ENCODE data around the gene AXDND1. TPM values are rescaled to one million over a fixed set of nuclear protein-coding genes. Genes with fewer than 3 reads are reported as not detected.
"Not testable (repeated sequence)": the region's sequence is repeated elsewhere in the genome, so short reads cannot be mapped to it uniquely, and the experiment has no call there.

The AXDND1 gene
- total RNA-seq, 2 donors from 2014 or later: 0.43 to 0.44 TPM

DNA sequence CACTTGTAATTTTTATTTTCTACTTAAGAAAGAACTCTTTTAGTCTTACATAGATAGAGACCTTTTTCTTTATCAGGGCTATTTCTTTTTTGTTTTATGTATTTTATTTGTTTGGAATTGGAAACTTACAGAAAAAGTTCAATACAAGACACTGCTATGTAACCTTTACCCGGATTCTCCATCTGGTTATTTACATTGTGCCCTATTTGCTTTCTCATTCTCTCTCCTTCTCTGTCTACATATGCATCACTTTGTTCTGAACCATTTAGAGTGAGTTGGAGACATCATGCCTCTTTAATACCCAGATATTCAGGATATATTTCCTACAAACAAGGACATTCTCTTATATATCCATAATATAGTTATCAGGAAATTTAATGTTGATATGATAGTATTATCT is 18.3 kb downstream of the AXDND1 start:
- Mint-ChIP-seq H3K27ac (no peak overlapping the region), H3K27me3 (ENCODE audit: low read depth) (no peaks in the 10 kb centered on the region), H3K4me1 (ENCODE audit: low read depth) (no peaks in the 10 kb centered on the region), H3K36me3 (ENCODE audit: insufficient read depth in 2 of 2) (no peaks in the 10 kb centered on the region), H3K4me3 (no peak overlapping the region), H3K9me3 (no peaks in the 10 kb centered on the region)
- no peak for ATAC-seq (replicated peaks in 1 of 2)
- DNase-seq: no peak

GRCh38 chr1:179385510-179385909 is 19.7 kb downstream of the AXDND1 start:
- Mint-ChIP-seq H3K27ac (no peak overlapping the region), H3K4me1 (ENCODE audit: low read depth) (no peaks in the 10 kb centered on the region), H3K9me3 (no peaks in the 10 kb centered on the region), H3K27me3 (ENCODE audit: low read depth) (no peaks in the 10 kb centered on the region), H3K4me3 (no peak overlapping the region), H3K36me3 (ENCODE audit: insufficient read depth in 2 of 2) (no peaks in the 10 kb centered on the region)
- ATAC-seq (replicated peaks in 1 of 2) (no peak), DNase-seq (no peak)

DNA sequence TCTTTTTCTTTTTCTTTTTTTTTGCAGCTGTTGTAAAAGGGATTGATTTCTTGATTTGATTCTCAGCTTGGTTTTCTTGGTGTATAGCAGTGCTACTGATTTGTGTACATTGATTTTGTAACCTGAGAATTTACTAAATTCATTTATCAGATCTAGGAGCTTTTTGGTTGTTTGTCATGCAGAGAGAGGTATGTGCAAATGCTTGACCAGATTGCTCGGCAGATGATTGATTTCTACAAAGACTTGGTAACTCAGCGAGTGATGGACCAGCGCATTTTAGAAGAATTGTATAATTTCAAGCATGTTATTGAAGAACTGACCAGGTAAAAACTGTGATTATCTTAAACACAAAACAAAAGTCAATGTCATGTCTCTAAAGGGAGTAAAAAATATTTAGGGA is 27.9 kb downstream of the AXDND1 start:
- Mint-ChIP-seq H3K27me3 (ENCODE audit: low read depth) (no peaks in the 10 kb centered on the region), H3K27ac (no peak overlapping the region), H3K4me1 (ENCODE audit: low read depth) (no peaks in the 10 kb centered on the region), H3K4me3 (no peak overlapping the region), H3K9me3 (peaks cover 8 to 13% of the 10 kb centered on the region in 2 donors), H3K36me3 (ENCODE audit: insufficient read depth in 2 of 2) (peaks cover 8 to 9% of the 10 kb centered on the region in 2 donors)
- ATAC-seq (replicated peaks in 1 of 2): no peak
- no peak for DNase-seq

DNA sequence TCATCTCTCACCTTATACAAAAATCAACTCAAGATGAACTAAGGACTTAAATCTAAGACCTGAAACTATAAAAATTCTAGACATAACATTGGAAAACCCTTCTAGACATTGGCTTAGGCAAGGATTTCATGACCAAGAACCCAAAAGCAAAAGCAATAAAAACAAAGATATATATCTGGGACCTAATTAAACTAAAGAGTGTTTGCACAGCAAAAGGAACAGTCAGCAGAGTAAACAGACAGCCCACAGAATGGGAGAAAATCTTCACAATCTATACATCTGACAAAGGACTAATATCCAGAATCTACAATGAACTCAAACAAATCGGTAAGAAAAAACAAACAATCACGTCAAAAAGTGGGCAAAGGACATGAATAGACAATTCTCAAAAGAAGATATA is 33.6 kb downstream of the AXDND1 start:
- not testable (repeated sequence) for H3K36me3 Mint-ChIP-seq (ENCODE audit: insufficient read depth in 2 of 2); H3K27ac Mint-ChIP-seq; H3K27me3 Mint-ChIP-seq (ENCODE audit: low read depth); ATAC-seq (replicated peaks in 1 of 2); DNase-seq; H3K4me3 Mint-ChIP-seq; H3K4me1 Mint-ChIP-seq (ENCODE audit: low read depth); H3K9me3 Mint-ChIP-seq

- not testable (repeated sequence) for H3K27me3 Mint-ChIP-seq (ENCODE audit: low read depth); DNase-seq; ATAC-seq (replicated peaks in 1 of 2); H3K27ac Mint-ChIP-seq; H3K4me3 Mint-ChIP-seq; H3K9me3 Mint-ChIP-seq; H3K4me1 Mint-ChIP-seq (ENCODE audit: low read depth); H3K36me3 Mint-ChIP-seq (ENCODE audit: insufficient read depth in 2 of 2)
Measured at GRCh38 chr1:179417760-179418159, 52.0 kb downstream of the AXDND1 start.

DNA sequence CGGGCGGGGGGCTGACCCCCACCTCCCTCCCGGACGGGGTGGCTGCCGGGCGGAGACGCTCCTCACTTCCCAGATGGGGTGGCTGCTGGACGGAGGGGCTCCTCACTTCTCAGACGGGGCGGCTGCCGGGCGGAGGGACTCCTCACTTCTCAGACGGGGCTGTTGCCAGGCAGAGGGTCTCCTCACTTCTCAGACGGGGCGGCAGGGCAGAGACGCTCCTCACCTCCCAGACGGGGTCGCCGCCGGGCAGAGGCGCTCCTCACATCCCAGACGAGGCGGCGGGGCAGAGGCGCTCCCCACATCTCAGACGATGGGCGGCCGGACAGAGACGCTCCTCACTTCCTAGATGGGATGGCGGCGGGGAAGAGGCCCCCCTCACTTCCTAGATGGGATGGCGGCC is 52.9 kb downstream of the AXDND1 start:
- H3K27ac Mint-ChIP-seq; H3K36me3 Mint-ChIP-seq (ENCODE audit: insufficient read depth in 2 of 2); DNase-seq; H3K27me3 Mint-ChIP-seq (ENCODE audit: low read depth); H3K9me3 Mint-ChIP-seq; H3K4me1 Mint-ChIP-seq (ENCODE audit: low read depth); H3K4me3 Mint-ChIP-seq; ATAC-seq (replicated peaks in 1 of 2): not testable (repeated sequence)

DNA sequence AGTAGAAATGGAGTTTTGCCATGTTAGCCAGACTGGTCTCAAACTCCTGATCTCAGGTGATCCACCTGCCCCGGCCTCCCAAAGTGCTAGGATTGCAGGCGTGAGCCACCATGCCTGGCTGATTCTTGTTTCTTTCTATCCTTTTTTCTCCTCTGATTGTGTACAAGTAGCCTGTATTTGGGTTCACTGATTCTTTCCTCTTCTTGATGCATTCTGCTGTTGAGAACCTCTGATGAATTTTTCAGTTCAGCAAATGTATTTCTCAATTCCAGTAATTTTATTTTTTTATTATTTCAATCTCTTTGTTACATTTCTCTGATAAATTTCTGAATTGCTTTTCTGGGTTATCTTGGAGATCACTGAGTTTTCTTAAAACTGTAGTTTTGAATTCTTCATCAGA is 58.8 kb downstream of the AXDND1 start:
- ATAC-seq (replicated peaks in 1 of 2) (no peak), DNase-seq (no peak)
- Mint-ChIP-seq H3K27ac (no peak overlapping the region), H3K27me3 (ENCODE audit: low read depth) (no peaks in the 10 kb centered on the region), H3K4me3 (no peak overlapping the region), H3K4me1 (ENCODE audit: low read depth) (no peaks in the 10 kb centered on the region), H3K9me3 (peaks cover 5 to 10% of the 10 kb centered on the region in 2 donors), H3K36me3 (ENCODE audit: insufficient read depth in 2 of 2) (peaks cover 6 to 7% of the 10 kb centered on the region in 2 donors)

DNA sequence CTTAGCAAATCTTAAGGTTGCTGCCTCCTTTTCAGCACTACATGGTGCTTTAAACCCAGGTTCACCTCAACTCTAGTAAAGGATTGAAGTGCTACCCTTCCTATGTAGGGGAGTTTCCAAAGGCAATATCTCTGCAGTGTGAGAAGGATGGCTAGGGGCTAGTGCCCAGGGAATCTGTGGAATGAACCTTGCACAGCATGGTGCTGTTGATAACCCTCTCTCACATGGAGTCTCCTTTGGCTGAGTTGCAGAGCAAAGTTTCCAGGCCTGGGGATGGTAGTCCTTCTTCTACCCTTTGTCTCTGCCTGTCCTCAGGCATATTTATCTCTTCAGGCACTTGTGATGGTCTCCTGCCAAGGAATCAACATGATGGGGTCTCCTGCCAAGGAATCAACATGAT is 59.4 kb downstream of the AXDND1 start:
- H3K36me3 Mint-ChIP-seq (ENCODE audit: insufficient read depth in 2 of 2): peaks cover 6 to 7% of the 10 kb centered on the region in 2 donors
- peaks cover 5 to 10% of the 10 kb centered on the region in 2 donors for H3K9me3 Mint-ChIP-seq
- DNase-seq (no peak), ATAC-seq (replicated peaks in 1 of 2) (no peak)
- H3K4me3 Mint-ChIP-seq: no peak overlapping the region
- no peak overlapping the region for H3K27ac Mint-ChIP-seq
- no peaks in the 10 kb centered on the region for H3K4me1 Mint-ChIP-seq (ENCODE audit: low read depth)
- H3K27me3 Mint-ChIP-seq (ENCODE audit: low read depth): no peaks in the 10 kb centered on the region

DNA sequence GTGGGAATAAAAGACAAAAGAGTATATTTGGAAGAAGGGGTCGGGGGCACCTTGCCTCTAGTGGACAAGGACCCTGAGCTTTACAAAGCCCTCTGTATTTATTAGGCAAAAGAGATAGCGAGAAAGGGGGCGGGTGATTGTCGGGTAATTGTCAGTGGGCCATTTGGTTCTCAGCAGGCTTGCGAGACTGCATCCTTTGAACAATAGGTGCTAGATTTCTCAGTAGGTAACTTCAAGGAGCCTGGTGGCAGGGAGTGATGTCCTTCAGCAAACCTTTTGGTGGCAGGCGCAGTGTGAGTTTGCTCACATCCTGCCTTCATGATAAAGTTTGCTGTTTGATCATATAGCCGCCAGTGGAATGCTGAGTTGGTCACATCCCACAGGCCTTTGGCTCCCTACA is 71.4 kb downstream of the AXDND1 start:
- H3K27ac Mint-ChIP-seq: no peak overlapping the region
- no peaks in the 10 kb centered on the region for H3K9me3 Mint-ChIP-seq
- ATAC-seq (replicated peaks in 1 of 2) (no peak), DNase-seq (no peak)
- no peaks in the 10 kb centered on the region for H3K4me1 Mint-ChIP-seq (ENCODE audit: low read depth)
- no peak overlapping the region for H3K4me3 Mint-ChIP-seq
- no peaks in the 10 kb centered on the region for H3K27me3 Mint-ChIP-seq (ENCODE audit: low read depth)
- no peaks in the 10 kb centered on the region for H3K36me3 Mint-ChIP-seq (ENCODE audit: insufficient read depth in 2 of 2)

- H3K27ac Mint-ChIP-seq; H3K9me3 Mint-ChIP-seq; DNase-seq; H3K36me3 Mint-ChIP-seq (ENCODE audit: insufficient read depth in 2 of 2); ATAC-seq (replicated peaks in 1 of 2); H3K4me3 Mint-ChIP-seq; H3K4me1 Mint-ChIP-seq (ENCODE audit: low read depth); H3K27me3 Mint-ChIP-seq (ENCODE audit: low read depth): not testable (repeated sequence)
Measured at GRCh38 chr1:179439646-179440045, 73.9 kb downstream of the AXDND1 start.

GRCh38 chr1:179440301-179440700 is 74.5 kb downstream of the AXDND1 start:
- not testable (repeated sequence) for H3K4me1 Mint-ChIP-seq (ENCODE audit: low read depth); ATAC-seq (replicated peaks in 1 of 2); H3K9me3 Mint-ChIP-seq; DNase-seq; H3K27me3 Mint-ChIP-seq (ENCODE audit: low read depth); H3K36me3 Mint-ChIP-seq (ENCODE audit: insufficient read depth in 2 of 2); H3K4me3 Mint-ChIP-seq; H3K27ac Mint-ChIP-seq

GRCh38 chr1:179440971-179441370 is 75.2 kb downstream of the AXDND1 start:
- Mint-ChIP-seq H3K9me3 (no peaks in the 10 kb centered on the region), H3K4me1 (ENCODE audit: low read depth) (no peaks in the 10 kb centered on the region), H3K27me3 (ENCODE audit: low read depth) (peaks cover 6% of the 10 kb centered on the region), H3K27ac (no peak overlapping the region), H3K4me3 (no peak overlapping the region), H3K36me3 (ENCODE audit: insufficient read depth in 2 of 2) (no peaks in the 10 kb centered on the region)
- DNase-seq (no peak), ATAC-seq (replicated peaks in 1 of 2) (no peak)

DNA sequence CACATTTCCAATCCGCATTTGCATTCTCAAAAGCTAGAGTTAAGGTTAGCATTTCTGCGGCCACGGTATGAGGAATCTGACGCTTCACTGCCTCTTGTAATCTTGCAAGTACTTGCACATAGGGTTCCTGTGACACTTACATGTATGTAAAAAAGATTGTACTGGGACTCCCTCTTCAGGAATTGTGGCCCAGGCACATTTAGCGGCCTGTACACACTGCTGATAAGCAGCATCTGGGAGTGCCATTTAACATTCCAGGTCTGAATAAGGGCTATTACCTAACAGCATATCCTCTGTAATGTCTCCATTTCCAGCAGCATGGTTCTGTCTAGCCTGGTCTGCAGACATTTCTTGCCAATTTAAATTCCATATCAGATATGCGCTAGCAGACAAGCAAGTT is 75.7 kb downstream of the AXDND1 start:
- H3K27me3 Mint-ChIP-seq (ENCODE audit: low read depth): peaks cover 6% of the 10 kb centered on the region
- no peaks in the 10 kb centered on the region for H3K9me3 Mint-ChIP-seq
- DNase-seq (no peak), ATAC-seq (replicated peaks in 1 of 2) (no peak)
- no peak overlapping the region for H3K4me3 Mint-ChIP-seq
- no peak overlapping the region for H3K27ac Mint-ChIP-seq
- H3K36me3 Mint-ChIP-seq (ENCODE audit: insufficient read depth in 2 of 2): no peaks in the 10 kb centered on the region
- no peaks in the 10 kb centered on the region for H3K4me1 Mint-ChIP-seq (ENCODE audit: low read depth)

DNA sequence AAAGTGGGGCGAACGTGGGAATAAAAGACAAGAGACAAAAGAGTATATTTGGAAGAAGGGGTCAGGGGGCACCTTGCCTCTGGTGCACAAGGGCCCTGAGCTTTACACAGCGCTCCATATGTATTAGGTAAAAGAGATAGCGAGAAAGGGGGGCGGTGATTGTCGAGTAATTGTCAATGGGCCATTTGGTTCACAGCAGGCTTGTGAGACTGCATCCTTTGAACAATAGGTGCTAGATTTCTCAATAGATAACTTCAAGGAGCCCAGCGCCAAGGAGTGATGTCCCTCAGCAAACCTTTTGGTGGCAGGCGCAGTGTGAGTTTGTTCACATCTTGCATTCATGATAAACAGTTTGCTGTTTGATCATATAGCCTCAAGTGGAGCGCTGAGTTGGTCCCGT is 77.1 kb downstream of the AXDND1 start:
- not testable (repeated sequence) for H3K36me3 Mint-ChIP-seq (ENCODE audit: insufficient read depth in 2 of 2); DNase-seq; H3K9me3 Mint-ChIP-seq; H3K27me3 Mint-ChIP-seq (ENCODE audit: low read depth); H3K4me3 Mint-ChIP-seq; H3K4me1 Mint-ChIP-seq (ENCODE audit: low read depth); ATAC-seq (replicated peaks in 1 of 2); H3K27ac Mint-ChIP-seq

All from activated T-cell treated with anti-CD3 and anti-CD28 coated beads, Interleukin-2, amount 50 U/mL, for 72 hours (primary cell).